Epithelial cell of umbilical artery (primary cell): Measurements from ENCODE around the gene INTS6L. TPM values are rescaled to one million over a fixed set of nuclear protein-coding genes. Genes with fewer than 3 reads are reported as not detected.

Experiments
- total RNA-seq: library from RNA; depleted of rRNA; stranded (reverse); fragments of >200 nt; gene quantifications from 2 replicates; pipeline ENCODE4 v1.2.3, GENCODE V29; 2014

Gene INTS6L
- 2.9 and 6.2 TPM in 2 replicates for total RNA-seq

GRCh38 chrX:135520553-135521404 is at the start of gene INTS6L:
Gene INTS6L (plus strand): TSS chrX:135520660. CDS start chrX:135520993, 333 bp downstream.

Other genes with a start within 250 kb of the INTS6L start
- not detected in 2 replicates for gene ETDC, start 211.2 kb upstream of the INTS6L start, total RNA-seq
- gene ZNF75D, start 176.6 kb upstream of the INTS6L start, total RNA-seq = 7.1 TPM in 2 replicates
- gene ZNF449, start 175.9 kb upstream of the INTS6L start, total RNA-seq = 5.5 and 8.4 TPM in 2 replicates
- 0.30 and 0.32 TPM in 2 replicates for gene SMIM10L2A, start 98.7 kb upstream of the INTS6L start, total RNA-seq
- not detected in 2 replicates for gene CT45A1, start 193.0 kb downstream of the INTS6L start, total RNA-seq
- not detected in 2 replicates for gene CT45A3, start 247.5 kb downstream of the INTS6L start, total RNA-seq